ENCODE measurements around the gene IL17A.

Gene IL17A

DNA sequence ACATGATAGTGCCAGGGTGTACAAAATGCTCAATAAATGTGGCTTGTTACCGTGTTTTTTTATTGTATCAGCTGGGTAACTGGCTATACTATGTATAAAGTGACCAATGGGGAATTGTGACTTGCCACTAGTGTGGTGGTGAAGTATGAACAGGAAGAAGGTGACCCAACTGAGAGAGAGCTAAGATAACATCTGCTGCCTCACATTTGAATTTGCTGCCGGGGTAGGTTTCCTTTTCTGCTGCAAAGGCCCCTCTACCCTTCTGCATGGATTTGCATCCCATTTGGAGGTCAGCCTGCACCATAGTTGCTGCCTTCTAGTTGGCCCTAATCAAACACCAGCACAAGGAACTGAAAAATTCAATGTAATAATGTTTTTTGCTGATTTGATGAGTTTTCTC is 24.1 kb downstream of the IL17A start:
- DNase-seq (ENCODE audit: low read depth in 4 of 4, low spot score in 1 of 4), result no peak

DNA sequence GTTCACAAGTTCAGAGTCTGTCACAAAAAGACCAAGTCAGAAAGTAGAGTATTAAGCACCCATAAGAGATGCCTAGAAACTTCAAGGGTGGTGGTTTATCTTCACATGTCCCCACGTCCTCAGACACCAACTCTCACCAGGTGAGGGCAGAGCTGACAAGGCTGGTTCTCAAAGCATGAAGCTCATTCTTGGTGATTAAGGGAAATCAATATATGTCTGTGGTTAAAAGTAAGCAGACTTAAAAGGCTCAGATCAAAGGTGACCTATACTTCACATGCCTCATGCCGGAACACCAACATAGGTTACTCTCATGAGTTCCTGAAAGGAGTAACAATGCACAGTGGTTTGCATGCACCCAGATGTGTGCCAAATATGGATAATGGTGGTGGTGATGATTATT is 27.0 kb downstream of the IL17A start:
- no peak for DNase-seq (ENCODE audit: low read depth in 4 of 4, low spot score in 1 of 4)

DNA sequence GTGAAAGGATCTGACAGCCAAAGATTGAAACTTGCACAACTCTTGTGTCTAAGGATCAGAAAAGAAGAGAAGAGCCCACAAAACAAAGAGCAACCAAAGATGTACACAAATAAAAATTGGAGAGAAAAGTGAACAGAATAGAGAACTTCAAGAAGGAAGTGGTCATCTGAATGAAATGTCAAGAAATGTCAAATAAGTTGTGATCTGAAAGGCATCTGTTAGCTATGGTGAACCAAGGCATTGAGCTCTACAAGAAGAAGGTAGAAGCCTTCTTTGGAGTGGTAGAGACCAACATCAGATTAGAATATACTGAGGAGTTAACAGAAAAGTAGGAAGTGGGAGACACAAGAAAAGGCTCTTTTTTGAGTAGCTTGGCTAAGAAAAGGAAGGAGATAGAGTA is 29.6 kb downstream of the IL17A start:
- DNase-seq (ENCODE audit: low read depth in 4 of 4, low spot score in 1 of 4), result no peak

- no peak for DNase-seq (ENCODE audit: low read depth in 4 of 4, low spot score in 1 of 4)
These were observed 30.9 kb downstream of the IL17A start for GRCh38 chr6:52216932-52217575.

DNA sequence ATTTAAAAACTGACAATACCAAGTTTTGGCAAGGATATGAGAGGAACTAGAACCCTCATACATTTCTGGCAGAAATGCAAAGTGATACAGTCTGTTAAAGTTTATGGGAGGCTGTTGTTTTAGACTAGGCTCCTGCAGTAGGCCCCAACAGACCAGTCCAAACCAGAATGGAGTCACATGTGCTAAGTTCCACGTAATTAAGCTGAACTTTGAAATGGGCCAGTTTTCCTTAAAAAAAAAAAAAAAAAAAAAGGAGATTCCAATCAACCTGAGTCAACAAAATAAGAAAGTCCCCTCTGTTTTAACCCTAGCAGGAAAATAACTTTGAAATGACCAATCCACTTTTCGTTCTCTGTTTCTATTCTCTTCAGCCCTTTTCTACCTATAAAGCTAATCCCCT is 31.6 kb downstream of the IL17A start:
- DNase-seq (ENCODE audit: low read depth in 4 of 4, low spot score in 1 of 4), result no peak

GRCh38 chr6:52221302-52221701 is 35.1 kb downstream of the IL17A start:
- DNase-seq (ENCODE audit: low read depth in 4 of 4, low spot score in 1 of 4), result peak in 1 of 4 experiments; percentile 39

GRCh38 chr6:52227495-52227894 is 41.3 kb downstream of the IL17A start:
- peak; percentile 10 to 67 (median 47) for DNase-seq (ENCODE audit: low read depth in 4 of 4, low spot score in 1 of 4)

GRCh38 chr6:52230685-52231084 is 44.5 kb downstream of the IL17A start:
- no peak for DNase-seq (ENCODE audit: low read depth in 4 of 4, low spot score in 1 of 4)

- DNase-seq (ENCODE audit: low read depth in 4 of 4, low spot score in 1 of 4), result no peak
These were observed 45.4 kb downstream of the IL17A start for GRCh38 chr6:52231406-52232127.

DNA sequence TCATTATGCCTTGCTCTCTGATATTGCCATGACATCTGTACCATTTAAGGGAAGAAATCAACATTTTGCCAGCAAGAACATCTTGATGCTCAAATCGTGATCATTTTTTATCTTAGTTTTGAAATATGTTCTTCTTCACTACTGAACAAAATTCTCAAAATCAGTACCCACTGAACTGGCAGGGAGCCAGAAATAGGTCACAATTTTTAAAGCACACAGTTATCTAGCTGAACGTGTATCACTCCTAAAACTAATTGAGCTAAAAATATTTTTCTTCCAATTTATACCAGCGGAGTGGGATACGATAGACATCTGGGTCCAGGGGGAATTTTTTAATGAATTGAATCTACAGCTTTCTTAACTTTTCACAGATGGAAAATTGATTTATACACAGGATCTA is 46.8 kb downstream of the IL17A start:
- no peak for DNase-seq (ENCODE audit: low read depth in 4 of 4, low spot score in 1 of 4)

DNA sequence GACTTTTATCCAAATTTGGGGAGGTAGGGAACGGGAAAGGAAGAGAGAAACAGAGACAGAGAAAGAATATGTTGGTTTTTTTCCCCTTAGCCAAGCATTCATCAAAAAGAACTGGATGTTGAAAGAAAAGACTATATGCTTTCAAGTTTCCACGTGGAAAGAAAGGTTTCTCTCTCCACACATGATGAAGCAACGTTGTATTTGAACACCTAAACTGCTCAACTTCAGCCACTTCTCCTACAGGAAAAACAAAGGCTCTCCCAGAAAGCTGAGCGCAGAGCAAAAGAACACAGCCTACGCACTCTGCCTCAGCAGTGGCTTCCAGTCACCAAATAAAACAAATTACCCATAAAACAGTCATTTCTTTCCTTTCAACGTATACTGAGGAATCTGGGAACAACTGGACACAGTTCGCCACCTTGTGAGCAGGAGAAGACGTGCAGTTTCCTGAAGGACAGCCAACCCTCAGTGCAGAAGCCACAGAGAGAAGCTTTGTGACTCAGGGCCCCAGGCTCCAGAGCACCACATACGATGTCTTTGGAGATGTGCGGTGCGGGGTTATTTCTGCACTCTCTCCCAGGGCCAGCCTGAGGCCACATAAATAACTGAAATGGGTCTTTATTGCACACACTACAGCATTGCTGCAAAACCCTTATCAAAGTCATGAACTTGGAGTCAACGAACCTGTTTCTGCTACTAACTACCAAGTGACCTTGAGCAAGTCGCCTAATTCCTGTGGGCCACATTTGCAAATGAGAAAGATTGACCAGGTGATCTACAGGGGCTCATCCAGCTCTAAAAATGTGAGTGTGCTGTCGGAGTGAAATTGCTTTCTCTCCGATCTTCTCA is 48.0 kb downstream of the IL17A start:
- DNase-seq (ENCODE audit: low read depth in 4 of 4, low spot score in 1 of 4), result peak in 1 of 4 experiments; percentile 38
